H1 (cell line): ENCODE results near the gene TIMP3. TPM values are rescaled to one million over a fixed set of nuclear protein-coding genes. Genes with fewer than 3 reads are reported as not detected.

Source experiments
- CEBPB ChIP-seq: IDR thresholded peaks from 2 replicates; pipeline ENCODE4 v1.6.1; 2012; ENCODE audit warnings: low read depth, low read length
- GABPA ChIP-seq: IDR thresholded peaks from 2 replicates; pipeline ENCODE4 v1.6.1; 2011; ENCODE audit warnings: mild to moderate bottlenecking, low read length, moderate library complexity, borderline replicate concordance; ENCODE audit not compliant: insufficient read depth
- JUND ChIP-seq: IDR thresholded peaks from 2 replicates; pipeline ENCODE4 v1.6.1; 2011; ENCODE audit warnings: mild to moderate bottlenecking, improper control_type of control experiment, low read length
- KDM4A ChIP-seq: IDR thresholded peaks from one replicate; pipeline ENCODE4 v1.7.1; 2012; ENCODE audit warnings: low read depth, mild to moderate bottlenecking, moderate library complexity, low read length, inconsistent platforms; ENCODE audit not compliant: severe bottlenecking
- POU5F1 ChIP-seq: IDR thresholded peaks from 2 replicates; pipeline ENCODE4 v1.6.1; 2011; ENCODE audit warnings: low read depth, mild to moderate bottlenecking, low read length, moderate library complexity
- RAD21 ChIP-seq, 2 experiments: IDR thresholded peaks in 1 of 2; conservative IDR thresholded peaks in 1 of 2; 2 replicates each; pipeline ENCODE4 v1.6.1; 2011; ENCODE audit warnings: low read depth in 2 of 2, low read length in 2 of 2, improper control_type of control experiment in 1 of 2, inconsistent platforms in 1 of 2, mild to moderate bottlenecking in 1 of 2, moderate library complexity in 1 of 2
- SP4 ChIP-seq: IDR thresholded peaks from 2 replicates; pipeline ENCODE4 v1.6.1; 2012; ENCODE audit warnings: low read length, inconsistent platforms
- TCF12 ChIP-seq: IDR thresholded peaks from 2 replicates; pipeline ENCODE4 v1.6.1; 2011; ENCODE audit warnings: low read depth, mild to moderate bottlenecking, low read length
- polyA plus RNA-seq, 7 experiments: library from polyadenylated mRNA; depleted of rRNA in 3 of 7; stranded (reverse) in 5 of 7; unstranded in 2 of 7; fragments of >200 nt in 5 of 7; fragments of 200-250 nt in 2 of 7; gene quantifications; 1 replicate in 5 of 7; 2 replicates in 1 of 7; 4 replicates in 1 of 7; pipeline versions ENCODE4 v1.2.1 to v1.2.3, GENCODE V29; 2011 to 2013; ENCODE audit warnings: missing spikeins in 2 of 7, mixed read lengths in 2 of 7
- total RNA-seq: library from RNA; stranded (reverse); fragmentation: NEBNext Ultra II Directional; extraction: Animal tissue kit (Norgen Biotek cat#: 25700); gene quantifications from 2 replicates; pipeline ENCODE4 v1.2.1, GENCODE V29; 2021

The TIMP3 gene
- total and polyA plus RNA-seq, 2 of the 8 experiments (the other 6 are each of a cell fraction or from before 2014, with no cell fraction given): 1.3 to 4.7 TPM

DNA sequence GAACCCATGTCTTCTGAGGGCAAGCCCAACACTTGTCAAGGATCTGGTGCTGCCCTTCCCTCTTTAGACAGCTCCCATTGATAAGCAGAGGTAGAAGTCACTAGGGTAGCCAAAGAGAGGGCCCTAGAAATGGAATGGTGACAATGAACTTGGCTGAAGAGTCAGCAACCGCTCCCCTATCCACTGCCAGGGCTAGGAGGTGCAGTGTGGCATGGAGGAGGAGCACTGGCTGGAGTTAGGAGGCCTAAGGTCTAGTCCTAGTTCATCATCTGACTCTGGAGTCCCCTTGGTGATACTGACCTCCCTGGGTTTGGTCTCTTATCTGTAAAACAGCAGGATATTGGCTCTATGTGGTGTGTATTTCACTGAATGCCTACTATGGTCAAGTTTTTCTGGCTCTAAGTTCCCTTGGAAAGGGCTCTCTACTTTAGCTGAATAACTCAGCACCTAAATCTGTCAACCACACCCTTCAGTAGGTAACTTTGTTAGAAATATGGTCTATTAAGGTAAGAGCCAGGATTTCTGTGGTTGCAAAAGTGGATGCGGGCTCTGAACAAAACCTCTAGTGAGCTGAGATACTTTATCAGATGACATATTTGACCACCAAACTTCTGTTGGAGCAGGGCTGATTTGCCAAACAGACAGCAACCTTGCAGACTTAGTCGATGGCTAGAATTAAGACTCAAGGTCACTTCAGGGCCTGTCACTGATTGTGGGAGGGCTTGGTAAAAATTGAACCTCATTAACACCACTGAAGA is 10.5 kb downstream of the TIMP3 start (continued):
- TF ChIP-seq RAD21 (IDR thresholded peaks at IDR 0.05 in 1 of 2, conservative IDR thresholded peaks at IDR 0.05 in 1 of 2; ENCODE audit: low read depth in 2 of 2, low read length in 2 of 2) (no peak), JUND (no peak), KDM4A (no peak), TCF12 (no peak), CEBPB (no peak), SP4 (no peak), GABPA (no peak), POU5F1 (no peak)
- TF ChIP-seq, all 59 proteins: peak for 0
